Stimulated activated CD8-positive, alpha-beta memory T cell treated with anti-CD3 and anti-CD28 coated beads, Interleukin-12 subunit alpha, Interleukin-12 subunit beta, amount 100 ng/mL, for 1 hour (primary cell): ENCODE results near the gene IER3.

Source experiments
- DNase-seq: peaks from one replicate; pipeline ENCODE4 v3.0.0-alpha.2; 2020; ENCODE audit warnings: low read depth

The IER3 gene

DNA sequence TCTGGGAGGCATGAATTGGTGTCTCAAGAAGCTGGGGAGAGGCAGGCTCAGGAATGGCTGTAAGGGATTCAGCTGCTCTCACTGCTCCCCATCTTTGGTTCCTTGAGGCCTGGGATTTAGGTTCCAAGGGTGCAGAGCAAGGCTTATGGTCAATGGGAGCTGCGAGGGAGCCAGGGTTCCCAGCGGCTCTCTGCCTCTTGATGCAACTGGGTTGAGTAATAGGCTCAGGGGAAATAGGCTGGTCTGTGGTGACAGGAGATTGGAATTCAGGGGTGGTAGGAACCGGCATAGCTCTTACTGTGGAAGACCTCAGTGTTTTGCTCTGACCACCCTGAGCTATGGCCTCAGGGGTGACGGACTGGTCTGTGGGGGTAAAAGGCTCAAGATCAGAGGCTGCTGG is 40.5 kb downstream of the IER3 start:
- DNase-seq = no peak

GRCh38 chr6:30703011-30703410 is 41.3 kb downstream of the IER3 start:
- DNase-seq = no peak

DNA sequence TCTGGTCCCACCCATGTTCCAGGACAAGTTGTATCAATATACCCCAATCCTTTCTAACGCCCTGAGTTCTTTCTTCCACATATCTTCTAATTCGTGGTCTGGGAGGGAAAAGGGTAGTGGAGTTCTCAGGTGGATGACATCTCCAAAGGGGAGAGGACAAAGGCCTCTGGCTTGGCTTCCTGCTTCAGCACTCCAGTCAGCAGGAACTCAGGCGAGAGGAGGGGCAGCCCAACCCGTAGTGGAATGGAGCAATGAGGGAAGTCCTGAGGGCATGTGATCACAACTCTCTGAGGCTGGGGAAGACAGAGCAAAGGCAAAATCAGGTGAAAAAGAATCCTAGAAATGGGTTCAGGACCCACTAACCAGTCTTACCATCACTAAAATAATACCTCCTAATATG is 44.0 kb downstream of the IER3 start:
- no peak for DNase-seq

GRCh38 chr6:30696432-30696831 is 47.9 kb downstream of the IER3 start:
- no peak for DNase-seq
